Measurements from ENCODE around the gene HGD.
"Not testable (repeated sequence)": the region's sequence is repeated elsewhere in the genome, so short reads cannot be mapped to it uniquely, and the experiment has no call there.

The HGD gene, protein sequence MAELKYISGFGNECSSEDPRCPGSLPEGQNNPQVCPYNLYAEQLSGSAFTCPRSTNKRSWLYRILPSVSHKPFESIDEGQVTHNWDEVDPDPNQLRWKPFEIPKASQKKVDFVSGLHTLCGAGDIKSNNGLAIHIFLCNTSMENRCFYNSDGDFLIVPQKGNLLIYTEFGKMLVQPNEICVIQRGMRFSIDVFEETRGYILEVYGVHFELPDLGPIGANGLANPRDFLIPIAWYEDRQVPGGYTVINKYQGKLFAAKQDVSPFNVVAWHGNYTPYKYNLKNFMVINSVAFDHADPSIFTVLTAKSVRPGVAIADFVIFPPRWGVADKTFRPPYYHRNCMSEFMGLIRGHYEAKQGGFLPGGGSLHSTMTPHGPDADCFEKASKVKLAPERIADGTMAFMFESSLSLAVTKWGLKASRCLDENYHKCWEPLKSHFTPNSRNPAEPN

GRCh38 chr3:120682095-120682681 lies at the start of gene HGD:
Gene HGD, minus strand, starts transcription at chr3:120682239. Its CDS starts 128 bp downstream, at chr3:120682111.
- DNase-seq (ENCODE audit: low read depth, low spot score) = no peak

GRCh38 chr3:120730576-120731542 lies 48.8 kb upstream of the HGD start:
- no peak for DNase-seq (ENCODE audit: low read depth, low spot score)

GRCh38 chr3:120726791-120727190 lies 44.8 kb upstream of the HGD start:
- no peak for DNase-seq (ENCODE audit: low read depth, low spot score)

DNA sequence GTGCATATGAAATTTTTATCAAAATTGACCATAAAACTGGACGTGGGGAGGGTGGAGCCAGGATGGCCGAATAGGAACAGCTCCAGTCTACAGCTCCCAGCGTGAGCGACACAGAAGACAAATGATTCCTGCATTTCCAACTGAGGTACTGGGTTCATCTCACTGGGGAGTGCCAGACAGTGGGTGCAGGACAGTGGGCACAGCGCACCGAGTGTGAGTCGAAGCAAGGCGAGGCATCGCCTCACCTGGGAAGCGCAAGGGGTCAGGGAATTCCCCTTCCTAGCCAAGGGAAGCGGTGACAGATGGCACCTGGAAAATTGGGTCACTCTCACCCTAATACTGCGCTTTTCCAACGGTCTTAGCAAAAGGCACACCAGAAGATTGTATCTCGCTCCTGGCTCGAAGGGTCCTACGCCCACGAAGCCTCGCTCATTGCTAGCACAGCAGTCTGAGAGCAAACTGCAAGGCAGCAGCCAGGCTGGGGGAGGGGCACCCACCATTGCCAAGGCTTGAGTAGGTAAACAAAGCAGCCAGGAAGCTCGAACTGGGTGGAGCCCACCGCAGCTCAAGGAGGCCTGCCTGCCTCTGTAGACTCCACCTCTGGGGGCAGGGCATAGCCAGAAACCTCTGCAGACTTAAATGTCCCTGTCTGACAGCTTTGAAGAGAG lies 37.3 kb upstream of the HGD start:
- DNase-seq (ENCODE audit: low read depth, low spot score) = not testable (repeated sequence)

DNA sequence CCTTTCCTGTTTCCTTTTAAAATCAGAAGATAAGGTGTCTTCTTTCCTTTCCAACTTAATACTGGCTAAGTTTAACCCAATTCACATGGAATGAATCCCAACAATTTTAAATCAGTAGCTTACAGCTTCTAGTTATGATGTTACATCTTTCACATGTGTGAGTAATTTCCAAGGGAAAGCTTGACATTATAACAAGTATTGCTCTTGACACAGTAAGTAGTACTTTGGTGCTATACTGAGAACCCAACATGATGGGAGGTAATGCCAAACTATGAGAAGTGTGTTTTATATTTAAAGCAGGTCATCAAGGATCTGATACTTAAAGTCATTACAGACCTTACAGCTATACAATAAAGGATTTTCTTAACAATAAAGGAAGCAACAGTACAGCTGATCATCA lies 31.2 kb upstream of the HGD start:
- no peak for DNase-seq (ENCODE audit: low read depth, low spot score)

DNA sequence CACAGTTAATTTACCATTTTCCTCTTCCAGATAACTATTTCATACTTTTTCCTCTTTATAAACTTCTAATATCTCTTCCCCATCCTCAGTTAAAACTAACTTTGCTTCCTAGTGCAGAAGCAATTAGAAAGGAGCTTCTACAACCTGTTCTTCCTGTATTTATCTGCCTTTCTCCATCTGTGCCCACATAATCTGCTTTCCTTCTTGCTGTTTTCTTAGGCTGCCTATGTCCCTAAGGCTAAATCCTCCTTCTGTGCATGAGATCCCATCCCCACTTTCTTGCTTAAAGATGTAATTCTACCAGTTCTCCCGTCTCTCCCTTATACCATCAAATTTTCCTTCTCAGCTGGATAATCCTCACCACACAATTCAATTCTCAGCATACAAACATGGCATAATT lies 28.3 kb upstream of the HGD start:
- no peak for DNase-seq (ENCODE audit: low read depth, low spot score)

GRCh38 chr3:120708408-120708807 lies 26.4 kb upstream of the HGD start:
- no peak for DNase-seq (ENCODE audit: low read depth, low spot score)

- no peak for DNase-seq (ENCODE audit: low read depth, low spot score)
These were observed 24.9 kb upstream of the HGD start for GRCh38 chr3:120706950-120707349.

GRCh38 chr3:120705884-120706582 lies 24.0 kb upstream of the HGD start:
- no peak for DNase-seq (ENCODE audit: low read depth, low spot score)

GRCh38 chr3:120699333-120699732 lies 17.3 kb upstream of the HGD start:
- no peak for DNase-seq (ENCODE audit: low read depth, low spot score)

GRCh38 chr3:120693439-120694171 lies 11.6 kb upstream of the HGD start:
- DNase-seq (ENCODE audit: low read depth, low spot score) = no peak

GRCh38 chr3:120689395-120689794 lies 7.4 kb upstream of the HGD start:
- DNase-seq (ENCODE audit: low read depth, low spot score) = no peak

GRCh38 chr3:120688121-120688520 lies 6.1 kb upstream of the HGD start:
- DNase-seq (ENCODE audit: low read depth, low spot score) = no peak

DNA sequence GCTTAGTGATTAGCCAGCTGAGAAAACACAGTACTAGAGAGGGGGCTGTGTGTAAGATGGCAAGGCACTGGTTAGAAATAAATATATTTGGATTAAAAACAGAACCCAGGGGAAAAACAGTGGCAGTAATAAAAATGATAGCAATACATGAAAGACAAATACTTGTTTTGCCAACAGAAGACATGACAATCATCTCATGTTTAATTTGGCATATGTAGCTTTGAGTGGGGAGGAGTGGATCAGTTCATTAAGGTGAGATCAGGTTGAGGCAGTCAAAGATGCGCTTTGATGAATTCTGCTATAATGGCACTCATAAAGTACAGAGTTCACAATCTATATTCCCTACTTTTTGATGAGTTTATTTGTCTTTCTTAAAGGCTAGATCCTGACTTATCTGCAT lies 3.4 kb upstream of the HGD start:
- no peak for DNase-seq (ENCODE audit: low read depth, low spot score)

DNA sequence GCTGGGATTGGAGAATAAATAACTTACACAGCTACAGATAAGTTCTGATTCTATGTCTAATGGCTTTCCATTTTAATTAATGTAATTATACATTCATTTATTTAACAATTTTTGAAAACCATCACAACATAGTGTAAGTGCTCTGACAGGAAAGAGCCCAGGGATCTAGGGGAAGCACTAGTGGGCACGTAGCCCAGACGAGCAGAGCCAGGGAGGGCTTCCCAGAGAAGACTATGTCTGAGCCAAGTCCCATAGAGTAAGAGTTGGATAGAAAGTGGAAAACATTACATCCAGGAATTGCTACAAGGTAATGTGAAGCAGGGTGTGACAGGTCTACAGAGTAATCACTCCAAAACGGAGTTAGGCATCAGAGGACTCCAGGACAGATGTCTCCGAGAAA lies 2.9 kb upstream of the HGD start:
- no peak for DNase-seq (ENCODE audit: low read depth, low spot score)

DNA sequence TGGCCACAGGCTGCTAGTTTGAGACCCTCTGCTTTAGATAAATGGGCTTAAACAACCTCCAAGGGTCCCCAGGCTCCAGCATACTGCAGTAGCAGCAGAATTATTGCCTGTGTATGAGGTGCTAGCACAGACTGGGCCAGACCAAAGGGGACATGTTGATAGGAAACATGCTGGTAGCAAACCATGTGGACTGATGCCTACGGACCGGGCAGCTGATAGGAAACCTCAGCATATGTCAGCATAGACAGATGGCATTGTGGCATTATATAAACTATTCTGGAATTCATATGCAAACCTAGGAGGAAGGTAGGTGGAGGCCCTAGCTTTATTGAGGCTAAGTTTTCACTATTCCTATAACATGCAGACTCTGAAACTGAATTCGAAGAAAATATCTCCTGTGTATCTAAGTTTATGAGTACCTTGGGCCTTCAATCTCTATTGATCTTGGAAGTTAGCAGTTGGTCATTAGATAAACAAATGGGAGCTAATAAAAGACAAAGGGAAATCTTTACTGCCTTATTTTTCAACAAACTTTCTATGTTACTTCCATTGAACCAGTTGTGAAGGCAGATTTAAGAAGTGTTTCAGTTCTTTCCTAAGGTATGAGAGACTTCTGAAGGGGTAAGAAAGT lies 1.7 kb upstream of the HGD start:
- DNase-seq (ENCODE audit: low read depth, low spot score) = no peak

DNA sequence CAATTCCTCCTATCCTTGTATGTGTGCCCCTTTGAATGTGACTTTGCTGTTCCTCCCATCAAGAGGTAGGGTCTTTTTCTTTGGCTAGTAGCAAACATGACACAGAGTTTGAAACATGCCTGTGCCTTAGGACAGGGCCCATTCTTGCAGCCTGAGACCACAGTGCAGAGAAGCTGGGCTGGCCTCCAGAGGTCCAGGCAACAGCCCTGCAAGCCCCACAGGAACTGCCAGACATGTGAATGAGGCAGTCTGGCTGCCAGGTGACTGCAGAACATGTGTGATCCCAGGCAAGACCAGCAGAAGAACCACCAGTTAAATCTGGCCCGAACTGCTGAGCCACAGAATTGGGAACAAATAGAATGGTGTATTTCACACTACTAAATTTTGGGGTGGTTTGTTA lies 1.2 kb upstream of the HGD start:
- DNase-seq (ENCODE audit: low read depth, low spot score) = no peak

GRCh38 chr3:120681506-120682038 lies 467 bp downstream of the HGD start:
- no peak for DNase-seq (ENCODE audit: low read depth, low spot score)

DNA sequence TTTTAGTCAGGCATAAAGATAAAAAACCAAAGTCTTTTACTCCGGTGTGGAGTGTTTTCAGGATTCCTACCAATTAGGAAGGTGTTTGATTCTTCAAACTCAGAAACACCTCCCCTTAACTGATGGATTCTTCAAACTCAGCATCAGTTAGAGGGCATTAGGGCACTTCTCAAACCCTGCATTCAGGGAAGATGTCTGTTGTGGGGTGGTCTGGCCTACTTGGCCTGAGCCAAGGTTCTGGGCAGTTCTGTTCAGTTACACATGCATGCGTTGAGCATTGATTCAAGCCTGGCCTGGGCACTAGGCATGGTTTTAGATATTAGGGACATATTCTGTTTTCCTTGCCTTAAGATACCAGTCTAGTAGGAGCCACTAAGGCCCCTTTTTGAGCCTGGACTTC lies 1.0 kb downstream of the HGD start:
- DNase-seq (ENCODE audit: low read depth, low spot score) = no peak

Measured in iPS DF 19.7 (cell line).